HL-60 (cell line): Measurements from ENCODE around the gene FOXP1.

Experiments
- DNase-seq, 2 experiments: peaks; one replicate each; pipeline ENCODE4 v3.0.0-alpha.2; 2010 to 2020; ENCODE audit warnings: low read depth in 1 of 2, low spot score in 1 of 2
- H3K27ac ChIP-seq: fragments of 250-450 bp; sonication (Bioruptor Pico); replicated peaks from 2 replicates; pipeline ENCODE4 v1.5.1; 2020; ENCODE audit warnings: mild to moderate bottlenecking, moderate library complexity
- H3K27me3 ChIP-seq: fragments of 250-450 bp; sonication (Bioruptor Pico); 2 replicates; pipeline ENCODE4 v1.5.1; 2021; ENCODE audit warnings: mild to moderate bottlenecking, moderate library complexity; ENCODE audit not compliant: insufficient read depth, poor library complexity, severe bottlenecking
- H3K4me3 ChIP-seq: replicated peaks from 2 replicates; pipeline ENCODE4 v1.5.1; 2011; ENCODE audit warnings: mild to moderate bottlenecking, control low read depth, low read length; ENCODE audit not compliant: insufficient read depth
- GABPA ChIP-seq: IDR thresholded peaks from 2 replicates; pipeline ENCODE4 v1.6.1; 2012; ENCODE audit warnings: low read depth
- POLR2AphosphoS5 ChIP-seq: IDR thresholded peaks from 2 replicates; pipeline ENCODE4 v1.6.1; 2012; ENCODE audit warnings: low read depth
- SPI1 ChIP-seq: IDR thresholded peaks from 2 replicates; pipeline ENCODE4 v1.6.1; 2012; ENCODE audit warnings: low read depth, mild to moderate bottlenecking, borderline replicate concordance
- TF ChIP-seq, protein P1 (sequence below): IDR thresholded peaks from one replicate; pipeline ENCODE4 v1.5.1; 2011; ENCODE audit warnings: low read length, control low read depth, inconsistent platforms; ENCODE audit not compliant: insufficient read depth
- TF ChIP-seq, protein P2 (sequence below): IDR thresholded peaks from 2 replicates; pipeline ENCODE4 v1.6.1; 2012; ENCODE audit warnings: low read depth; ENCODE audit not compliant: insufficient replicate concordance

Gene FOXP1

DNA sequence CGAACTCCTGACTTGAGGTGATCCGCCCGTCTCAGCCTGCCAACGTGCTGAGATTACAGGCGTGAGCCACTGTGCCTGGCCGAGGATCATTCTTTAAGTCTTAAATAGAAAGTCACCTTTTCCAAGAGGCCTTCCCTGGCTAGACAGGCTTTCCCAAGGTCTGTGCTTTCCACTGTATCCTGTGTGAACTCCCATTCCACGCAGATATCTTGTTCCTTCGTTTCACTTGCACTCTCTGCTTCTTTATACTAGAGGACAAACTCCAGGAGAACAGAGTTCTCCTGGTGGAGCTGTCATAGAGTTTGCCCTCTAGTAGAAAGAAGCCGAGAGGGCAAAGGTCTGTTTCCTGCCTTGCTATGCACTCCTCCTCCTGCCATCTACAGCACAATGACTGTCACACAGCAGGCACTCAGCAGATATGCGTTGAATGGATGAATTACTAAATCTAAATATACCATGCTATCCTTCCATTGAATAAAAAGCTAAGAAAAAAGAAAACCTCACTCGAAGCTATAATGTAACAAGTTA lies 211.2 kb downstream of the FOXP1 start:
- Histone ChIP-seq H3K27ac (no peak overlapping the region), H3K27me3 (no peaks in the 10 kb centered on the region), H3K4me3 (no peak overlapping the region)
- TF ChIP-seq GABPA, result no peak
- TF ChIP-seq, protein P1, sequence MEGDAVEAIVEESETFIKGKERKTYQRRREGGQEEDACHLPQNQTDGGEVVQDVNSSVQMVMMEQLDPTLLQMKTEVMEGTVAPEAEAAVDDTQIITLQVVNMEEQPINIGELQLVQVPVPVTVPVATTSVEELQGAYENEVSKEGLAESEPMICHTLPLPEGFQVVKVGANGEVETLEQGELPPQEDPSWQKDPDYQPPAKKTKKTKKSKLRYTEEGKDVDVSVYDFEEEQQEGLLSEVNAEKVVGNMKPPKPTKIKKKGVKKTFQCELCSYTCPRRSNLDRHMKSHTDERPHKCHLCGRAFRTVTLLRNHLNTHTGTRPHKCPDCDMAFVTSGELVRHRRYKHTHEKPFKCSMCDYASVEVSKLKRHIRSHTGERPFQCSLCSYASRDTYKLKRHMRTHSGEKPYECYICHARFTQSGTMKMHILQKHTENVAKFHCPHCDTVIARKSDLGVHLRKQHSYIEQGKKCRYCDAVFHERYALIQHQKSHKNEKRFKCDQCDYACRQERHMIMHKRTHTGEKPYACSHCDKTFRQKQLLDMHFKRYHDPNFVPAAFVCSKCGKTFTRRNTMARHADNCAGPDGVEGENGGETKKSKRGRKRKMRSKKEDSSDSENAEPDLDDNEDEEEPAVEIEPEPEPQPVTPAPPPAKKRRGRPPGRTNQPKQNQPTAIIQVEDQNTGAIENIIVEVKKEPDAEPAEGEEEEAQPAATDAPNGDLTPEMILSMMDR, result no peak
- TF ChIP-seq, protein P2, sequence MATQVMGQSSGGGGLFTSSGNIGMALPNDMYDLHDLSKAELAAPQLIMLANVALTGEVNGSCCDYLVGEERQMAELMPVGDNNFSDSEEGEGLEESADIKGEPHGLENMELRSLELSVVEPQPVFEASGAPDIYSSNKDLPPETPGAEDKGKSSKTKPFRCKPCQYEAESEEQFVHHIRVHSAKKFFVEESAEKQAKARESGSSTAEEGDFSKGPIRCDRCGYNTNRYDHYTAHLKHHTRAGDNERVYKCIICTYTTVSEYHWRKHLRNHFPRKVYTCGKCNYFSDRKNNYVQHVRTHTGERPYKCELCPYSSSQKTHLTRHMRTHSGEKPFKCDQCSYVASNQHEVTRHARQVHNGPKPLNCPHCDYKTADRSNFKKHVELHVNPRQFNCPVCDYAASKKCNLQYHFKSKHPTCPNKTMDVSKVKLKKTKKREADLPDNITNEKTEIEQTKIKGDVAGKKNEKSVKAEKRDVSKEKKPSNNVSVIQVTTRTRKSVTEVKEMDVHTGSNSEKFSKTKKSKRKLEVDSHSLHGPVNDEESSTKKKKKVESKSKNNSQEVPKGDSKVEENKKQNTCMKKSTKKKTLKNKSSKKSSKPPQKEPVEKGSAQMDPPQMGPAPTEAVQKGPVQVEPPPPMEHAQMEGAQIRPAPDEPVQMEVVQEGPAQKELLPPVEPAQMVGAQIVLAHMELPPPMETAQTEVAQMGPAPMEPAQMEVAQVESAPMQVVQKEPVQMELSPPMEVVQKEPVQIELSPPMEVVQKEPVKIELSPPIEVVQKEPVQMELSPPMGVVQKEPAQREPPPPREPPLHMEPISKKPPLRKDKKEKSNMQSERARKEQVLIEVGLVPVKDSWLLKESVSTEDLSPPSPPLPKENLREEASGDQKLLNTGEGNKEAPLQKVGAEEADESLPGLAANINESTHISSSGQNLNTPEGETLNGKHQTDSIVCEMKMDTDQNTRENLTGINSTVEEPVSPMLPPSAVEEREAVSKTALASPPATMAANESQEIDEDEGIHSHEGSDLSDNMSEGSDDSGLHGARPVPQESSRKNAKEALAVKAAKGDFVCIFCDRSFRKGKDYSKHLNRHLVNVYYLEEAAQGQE, result no peak
- no peak for TF ChIP-seq POLR2AphosphoS5
- no peak for TF ChIP-seq SPI1
- no peak for DNase-seq

DNA sequence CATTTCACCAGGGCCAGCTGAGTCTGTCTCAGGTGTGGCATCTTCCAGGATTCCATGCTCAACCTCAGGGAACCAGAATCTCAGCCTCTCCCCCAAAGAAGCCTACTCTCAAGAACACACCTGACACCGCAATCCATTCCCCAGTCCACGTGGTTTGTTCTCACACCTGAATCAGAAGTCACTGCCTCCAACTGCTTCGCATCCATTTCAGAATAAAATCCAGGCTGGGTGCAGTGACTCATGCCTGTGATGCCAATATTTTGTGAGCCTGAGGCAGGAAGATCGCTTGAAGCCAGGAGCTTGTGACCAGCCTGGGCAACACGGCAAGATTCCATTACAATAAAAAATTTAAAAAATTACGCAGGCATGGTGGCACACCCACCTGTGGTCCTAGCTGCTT lies 212.2 kb downstream of the FOXP1 start:
- Histone ChIP-seq H3K27ac (no peak overlapping the region), H3K27me3 (no peaks in the 10 kb centered on the region), H3K4me3 (no peak overlapping the region)
- no peak for DNase-seq
- TF ChIP-seq, protein P2, result no peak
- no peak for TF ChIP-seq POLR2AphosphoS5

DNA sequence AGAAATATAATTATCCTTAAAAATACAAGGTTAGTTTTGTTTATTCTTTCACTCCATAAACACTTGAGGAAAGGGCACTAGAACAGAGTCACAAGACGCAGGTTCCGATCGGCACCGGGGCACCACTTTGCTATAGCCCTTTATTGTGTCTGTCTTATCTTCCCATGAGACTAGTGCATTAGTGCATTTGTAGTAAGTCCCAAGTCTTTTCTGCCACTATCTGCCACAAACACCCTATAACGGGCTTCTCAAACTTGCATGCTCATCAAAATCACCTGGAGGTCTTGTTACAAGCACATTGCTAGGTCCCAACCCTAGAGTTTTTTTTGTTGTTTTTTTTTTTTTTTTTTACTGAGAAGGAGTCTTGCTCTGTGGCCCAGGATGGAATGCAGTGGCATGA lies 213.1 kb downstream of the FOXP1 start:
- H3K27me3 ChIP-seq, result no peaks in the 10 kb centered on the region
- TF ChIP-seq, protein P2, result no peak
- no peak for TF ChIP-seq POLR2AphosphoS5
- no peak for TF ChIP-seq GABPA
- TF ChIP-seq SPI1, result no peak
- TF ChIP-seq, protein P1, result no peak

More for the DNA sequence above, 213.1 kb downstream of the FOXP1 start:
- DNase-seq, result no peak
- H3K4me3 ChIP-seq, result no peak overlapping the region
- H3K27ac ChIP-seq, result no peak overlapping the region
